K562 (cell line): Measurements from ENCODE around the gene RPP25. TPM values are rescaled to one million over a fixed set of nuclear protein-coding genes. Genes with fewer than 3 reads are reported as not detected.

Source experiments
- HDAC1 ChIP-seq, 2 experiments: fragments of 450-650 bp; IDR thresholded peaks; 2 replicates each; pipeline ENCODE4 v1.6.1; 2016 to 2017; ENCODE audit warnings: inconsistent platforms in 1 of 2, mild to moderate bottlenecking in 1 of 2, moderate library complexity in 1 of 2
- HLTF ChIP-seq: fragments of 450-650 bp; IDR thresholded peaks from 2 replicates; pipeline ENCODE4 v1.6.1; 2016
- LARP7 ChIP-seq: fragments of 450-650 bp; IDR thresholded peaks from 2 replicates; pipeline ENCODE4 v1.6.1; 2016
- RAD21 ChIP-seq, 2 experiments: fragments of 250-450 bp in 1 of 2; fragments of 450-650 bp in 1 of 2; sonication (Bioruptor Pico) in 1 of 2; formaldehyde crosslinking in 1 of 2; IDR thresholded peaks in 1 of 2; conservative IDR thresholded peaks in 1 of 2; 2 replicates each; pipeline versions ENCODE4 v1.4.0 to v1.8.0; 2020 to 2022; ENCODE audit warnings: mild to moderate bottlenecking in 2 of 2, moderate library complexity in 1 of 2
- polyA plus RNA-seq, 8 experiments: library from polyadenylated mRNA; depleted of rRNA in 4 of 8; stranded (reverse) in 5 of 8; unstranded in 3 of 8; fragments of >200 nt; fragmentation: Nextera tagmentation in 2 of 8; fragmentation: Illumina TruSeq in 1 of 8; extraction: Ambion mirVana in 2 of 8; extraction: Trizol in 1 of 8; gene quantifications; 2 replicates each; pipeline versions ENCODE4 v1.2.1 to v1.2.3, GENCODE V29; 2011 to 2014; ENCODE audit warnings: inconsistent platforms in 1 of 8, missing spikeins in 1 of 8
- total RNA-seq, 7 experiments: library from RNA; depleted of rRNA in 6 of 7; stranded (reverse); fragments of >200 nt in 6 of 7; fragmentation: Illumina TruSeq in 2 of 7; extraction: Trizol in 2 of 7; gene quantifications; 2 replicates each; pipeline versions ENCODE4 v1.2.1 to v1.2.3, GENCODE V29; 2011 to 2021; ENCODE audit warnings: low replicate concordance in 1 of 7
- TF ChIP-seq, protein P1 (sequence below), 2 experiments: fragments of 450-650 bp; IDR thresholded peaks; 2 replicates each; pipeline ENCODE4 v1.6.1; 2016
- TF ChIP-seq, protein P2 (sequence below): IDR thresholded peaks from 2 replicates; pipeline ENCODE4 v1.6.1; 2011; ENCODE audit warnings: borderline replicate concordance, low read depth, mild to moderate bottlenecking, moderate library complexity, low read length; ENCODE audit not compliant: insufficient read depth, poor library complexity, severe bottlenecking
- TF ChIP-seq, protein P3 (sequence below), 3 experiments: IDR thresholded peaks in 2 of 3; conservative IDR thresholded peaks in 1 of 3; 2 replicates each; pipeline ENCODE4 v1.5.1; 2011 to 2012; ENCODE audit warnings: low read length in 3 of 3, mild to moderate bottlenecking in 3 of 3, control low read depth in 2 of 3, improper control_type of control experiment in 1 of 3, inconsistent platforms in 1 of 3, low read depth in 1 of 3, mixed read lengths in 1 of 3, moderate library complexity in 1 of 3; ENCODE audit not compliant: insufficient read depth in 2 of 3

The RPP25 gene
- total and polyA plus RNA-seq, 9 of the 15 experiments (the other 6 are each of a cell fraction or from before 2014, with no cell fraction given): 1.1 to 12.3 (median 5.6) TPM

DNA sequence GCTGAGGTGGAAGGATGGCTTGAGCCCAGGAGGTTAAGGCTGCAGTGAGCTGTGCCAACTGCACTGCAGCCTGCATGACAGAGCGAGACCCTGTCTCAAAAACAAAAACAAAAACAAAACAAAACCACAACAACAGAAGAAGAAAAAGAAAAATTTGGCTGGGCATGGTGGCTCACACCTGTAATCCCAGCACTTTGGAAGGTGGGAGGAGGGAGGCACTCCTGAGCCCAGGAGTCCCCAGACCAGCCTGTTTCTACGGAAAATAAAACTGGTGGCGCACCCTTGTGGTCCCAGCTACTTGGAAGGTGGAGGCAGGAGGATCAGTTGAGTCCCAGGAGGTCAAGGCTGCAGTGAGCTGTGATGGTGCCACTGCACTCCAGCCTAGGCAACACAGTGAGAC is 21.4 kb downstream of the RPP25 start (continued):
- TF ChIP-seq, protein P1, sequence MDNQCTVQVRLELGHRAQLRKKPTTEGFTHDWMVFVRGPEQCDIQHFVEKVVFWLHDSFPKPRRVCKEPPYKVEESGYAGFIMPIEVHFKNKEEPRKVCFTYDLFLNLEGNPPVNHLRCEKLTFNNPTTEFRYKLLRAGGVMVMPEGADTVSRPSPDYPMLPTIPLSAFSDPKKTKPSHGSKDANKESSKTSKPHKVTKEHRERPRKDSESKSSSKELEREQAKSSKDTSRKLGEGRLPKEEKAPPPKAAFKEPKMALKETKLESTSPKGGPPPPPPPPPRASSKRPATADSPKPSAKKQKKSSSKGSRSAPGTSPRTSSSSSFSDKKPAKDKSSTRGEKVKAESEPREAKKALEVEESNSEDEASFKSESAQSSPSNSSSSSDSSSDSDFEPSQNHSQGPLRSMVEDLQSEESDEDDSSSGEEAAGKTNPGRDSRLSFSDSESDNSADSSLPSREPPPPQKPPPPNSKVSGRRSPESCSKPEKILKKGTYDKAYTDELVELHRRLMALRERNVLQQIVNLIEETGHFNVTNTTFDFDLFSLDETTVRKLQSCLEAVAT (IDR thresholded peaks at IDR 0.05): peak in 1 of 2 experiments; percentile 46; a peak in 1 of 4 replicates
- TF ChIP-seq, protein P2, sequence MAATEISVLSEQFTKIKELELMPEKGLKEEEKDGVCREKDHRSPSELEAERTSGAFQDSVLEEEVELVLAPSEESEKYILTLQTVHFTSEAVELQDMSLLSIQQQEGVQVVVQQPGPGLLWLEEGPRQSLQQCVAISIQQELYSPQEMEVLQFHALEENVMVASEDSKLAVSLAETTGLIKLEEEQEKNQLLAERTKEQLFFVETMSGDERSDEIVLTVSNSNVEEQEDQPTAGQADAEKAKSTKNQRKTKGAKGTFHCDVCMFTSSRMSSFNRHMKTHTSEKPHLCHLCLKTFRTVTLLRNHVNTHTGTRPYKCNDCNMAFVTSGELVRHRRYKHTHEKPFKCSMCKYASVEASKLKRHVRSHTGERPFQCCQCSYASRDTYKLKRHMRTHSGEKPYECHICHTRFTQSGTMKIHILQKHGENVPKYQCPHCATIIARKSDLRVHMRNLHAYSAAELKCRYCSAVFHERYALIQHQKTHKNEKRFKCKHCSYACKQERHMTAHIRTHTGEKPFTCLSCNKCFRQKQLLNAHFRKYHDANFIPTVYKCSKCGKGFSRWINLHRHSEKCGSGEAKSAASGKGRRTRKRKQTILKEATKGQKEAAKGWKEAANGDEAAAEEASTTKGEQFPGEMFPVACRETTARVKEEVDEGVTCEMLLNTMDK: peak; percentile 83
- 0 out of 2 replicates have a peak, but pooled peaks have one; percentile 29 for TF ChIP-seq LARP7
- TF ChIP-seq HDAC1 (IDR thresholded peaks at IDR 0.05): peak in 1 of 2 experiments; percentile 54; a peak in 2 of 4 replicates
- TF ChIP-seq, protein P3, sequence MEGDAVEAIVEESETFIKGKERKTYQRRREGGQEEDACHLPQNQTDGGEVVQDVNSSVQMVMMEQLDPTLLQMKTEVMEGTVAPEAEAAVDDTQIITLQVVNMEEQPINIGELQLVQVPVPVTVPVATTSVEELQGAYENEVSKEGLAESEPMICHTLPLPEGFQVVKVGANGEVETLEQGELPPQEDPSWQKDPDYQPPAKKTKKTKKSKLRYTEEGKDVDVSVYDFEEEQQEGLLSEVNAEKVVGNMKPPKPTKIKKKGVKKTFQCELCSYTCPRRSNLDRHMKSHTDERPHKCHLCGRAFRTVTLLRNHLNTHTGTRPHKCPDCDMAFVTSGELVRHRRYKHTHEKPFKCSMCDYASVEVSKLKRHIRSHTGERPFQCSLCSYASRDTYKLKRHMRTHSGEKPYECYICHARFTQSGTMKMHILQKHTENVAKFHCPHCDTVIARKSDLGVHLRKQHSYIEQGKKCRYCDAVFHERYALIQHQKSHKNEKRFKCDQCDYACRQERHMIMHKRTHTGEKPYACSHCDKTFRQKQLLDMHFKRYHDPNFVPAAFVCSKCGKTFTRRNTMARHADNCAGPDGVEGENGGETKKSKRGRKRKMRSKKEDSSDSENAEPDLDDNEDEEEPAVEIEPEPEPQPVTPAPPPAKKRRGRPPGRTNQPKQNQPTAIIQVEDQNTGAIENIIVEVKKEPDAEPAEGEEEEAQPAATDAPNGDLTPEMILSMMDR (IDR thresholded peaks at IDR 0.05 in 2 of 3, conservative IDR thresholded peaks at IDR 0.05 in 1 of 3; ENCODE audit: insufficient read depth in 2 of 3, low read depth in 1 of 3, low read length in 3 of 3): peak; percentile 34 to 49 (median 38); a peak in 3 of 6 replicates
- TF ChIP-seq HLTF: peak; percentile 30; the same call in 1 of the 2 replicates
- TF ChIP-seq RAD21 (CRISPR knock-in tag; conservative IDR thresholded peaks at IDR 0.05 in 1 of 2, IDR thresholded peaks at IDR 0.05 in 1 of 2): peak in 1 of 2 experiments; percentile 18; a peak in 1 of 4 replicates
